Suprapubic skin (tissue), 4 donors: Measurements from ENCODE around the gene CD19. TPM values are rescaled to one million over a fixed set of nuclear protein-coding genes. Genes with fewer than 3 reads are reported as not detected.
A peak's percentile ranks its signal among the peaks of the same experiment; 100 is the strongest.
"Not testable (repeated sequence)": the region's sequence is repeated elsewhere in the genome, so short reads cannot be mapped to it uniquely, and the experiment has no call there.

Source experiments
- DNase-seq, 2 donors: peaks; one replicate each; pipeline ENCODE4 v3.0.0-alpha.2; 2019; ENCODE audit warnings: low spot score in 2 of 2
- H3K27ac ChIP-seq: fragments of 200-600 bp; sonication (generic); one replicate; pipeline ENCODE4 v1.5.1; 2019
- H3K27me3 ChIP-seq: fragments of 200-600 bp; sonication (generic); one replicate; pipeline ENCODE4 v1.5.1; 2019
- H3K36me3 ChIP-seq: fragments of 200-600 bp; sonication (generic); one replicate; pipeline ENCODE4 v1.5.1; 2019
- H3K4me1 ChIP-seq: fragments of 200-600 bp; sonication (generic); one replicate; pipeline ENCODE4 v1.5.1; 2019
- H3K4me3 ChIP-seq: fragments of 200-600 bp; sonication (generic); one replicate; pipeline ENCODE4 v1.5.1; 2019; ENCODE audit warnings: mild to moderate bottlenecking
- H3K9me3 ChIP-seq: fragments of 200-600 bp; sonication (generic); one replicate; pipeline ENCODE4 v1.5.1; 2019
- EP300 ChIP-seq: sonication (generic); formaldehyde crosslinking; IDR thresholded peaks from one replicate; pipeline ENCODE4 v1.6.1; 2017; ENCODE audit warnings: antibody characterized with exemption
- POLR2A ChIP-seq, 2 donors: fragments of 450-650 bp; IDR thresholded peaks; one replicate each; pipeline ENCODE4 v1.6.1; 2017; ENCODE audit warnings: antibody characterized with exemption in 2 of 2, mild to moderate bottlenecking in 2 of 2, moderate library complexity in 2 of 2
- POLR2AphosphoS5 ChIP-seq, 3 donors: sonication (generic); formaldehyde crosslinking; IDR thresholded peaks; one replicate each; pipeline ENCODE4 v1.6.1; 2017; ENCODE audit warnings: antibody characterized with exemption in 3 of 3
- WGBS: methylation state at CpG from one replicate; pipeline ENCODE4 v1.1.5; 2018; 5-methylcytosine and 5-hydroxymethylcytosine counted together
- total RNA-seq, 4 donors: library from RNA; depleted of rRNA; stranded (reverse); fragments of >200 nt; gene quantifications; one replicate each; pipeline ENCODE4 v1.1.0, GENCODE V29; 2016
- TF ChIP-seq, protein P1 (sequence below), 2 donors: fragments of 200-600 bp in 1 of 2; fragments of 450-650 bp in 1 of 2; sonication (generic) in 1 of 2; IDR thresholded peaks; one replicate each; pipeline ENCODE4 v1.5.1; 2016 to 2019; ENCODE audit warnings: antibody characterized with exemption in 2 of 2, mild to moderate bottlenecking in 1 of 2, moderate library complexity in 1 of 2

Gene CD19
- total RNA-seq, 4 donors from 2014 or later: 0.47 to 2.0 TPM; not detected in 2

DNA sequence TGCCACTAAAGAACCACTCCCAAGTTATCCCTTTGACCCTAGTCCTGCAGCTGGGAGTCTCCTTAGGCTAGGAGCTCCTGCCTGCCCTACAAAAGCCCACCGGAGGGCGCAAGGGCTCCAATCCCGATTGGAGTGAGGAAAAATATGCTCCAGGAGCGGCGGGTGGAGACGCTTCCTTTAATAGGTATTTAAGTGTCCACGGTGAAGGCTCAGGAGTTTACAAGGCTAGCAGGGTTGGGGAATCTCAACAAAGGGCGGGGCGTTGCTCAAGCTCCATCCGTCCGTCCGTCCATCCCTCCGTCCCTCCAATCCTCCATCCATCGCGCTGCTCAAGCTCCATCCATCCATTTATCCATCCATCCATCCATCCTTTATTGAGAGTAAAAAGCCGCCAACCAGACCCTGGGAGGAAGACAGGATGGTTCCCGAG lies 42.3 kb downstream of the CD19 start:
- H3K27me3 ChIP-seq: no peaks in the 10 kb centered on the region
- WGBS: 1% methylated on average over 14 of the region's 17 CpGs
- no peaks in the 10 kb centered on the region for H3K9me3 ChIP-seq
- TF ChIP-seq EP300 (no peak), POLR2A (IDR thresholded peaks at IDR 0.05) (no peak), POLR2AphosphoS5 (IDR thresholded peaks at IDR 0.05) (no peak)
- TF ChIP-seq, protein P1, sequence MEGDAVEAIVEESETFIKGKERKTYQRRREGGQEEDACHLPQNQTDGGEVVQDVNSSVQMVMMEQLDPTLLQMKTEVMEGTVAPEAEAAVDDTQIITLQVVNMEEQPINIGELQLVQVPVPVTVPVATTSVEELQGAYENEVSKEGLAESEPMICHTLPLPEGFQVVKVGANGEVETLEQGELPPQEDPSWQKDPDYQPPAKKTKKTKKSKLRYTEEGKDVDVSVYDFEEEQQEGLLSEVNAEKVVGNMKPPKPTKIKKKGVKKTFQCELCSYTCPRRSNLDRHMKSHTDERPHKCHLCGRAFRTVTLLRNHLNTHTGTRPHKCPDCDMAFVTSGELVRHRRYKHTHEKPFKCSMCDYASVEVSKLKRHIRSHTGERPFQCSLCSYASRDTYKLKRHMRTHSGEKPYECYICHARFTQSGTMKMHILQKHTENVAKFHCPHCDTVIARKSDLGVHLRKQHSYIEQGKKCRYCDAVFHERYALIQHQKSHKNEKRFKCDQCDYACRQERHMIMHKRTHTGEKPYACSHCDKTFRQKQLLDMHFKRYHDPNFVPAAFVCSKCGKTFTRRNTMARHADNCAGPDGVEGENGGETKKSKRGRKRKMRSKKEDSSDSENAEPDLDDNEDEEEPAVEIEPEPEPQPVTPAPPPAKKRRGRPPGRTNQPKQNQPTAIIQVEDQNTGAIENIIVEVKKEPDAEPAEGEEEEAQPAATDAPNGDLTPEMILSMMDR (IDR thresholded peaks at IDR 0.05): peak in 1 of 2 donors; percentile 52
- H3K4me3 ChIP-seq: peak overlapping the region; percentile 98
- peak overlapping the region; percentile 82 for H3K27ac ChIP-seq
- DNase-seq: no peak
- H3K4me1 ChIP-seq: peaks cover 23% of the 10 kb centered on the region
- H3K36me3 ChIP-seq: peaks cover 14% of the 10 kb centered on the region

- no peaks in the 10 kb centered on the region for H3K9me3 ChIP-seq
- peak within 1 kb of the TSS; percentile 82 for H3K27ac ChIP-seq
- WGBS: 1% methylated on average over 15 of the region's 60 CpGs
- no peaks in the 10 kb centered on the region for H3K27me3 ChIP-seq
- H3K4me1 ChIP-seq: peaks cover 23% of the 10 kb centered on the region
- peak within 1 kb of the TSS; percentile 98 for H3K4me3 ChIP-seq
- TF ChIP-seq EP300 (no peak), POLR2A (IDR thresholded peaks at IDR 0.05) (peak in 1 of 2 donors; percentile 7), POLR2AphosphoS5 (IDR thresholded peaks at IDR 0.05) (peak; percentile 82 to 96 (median 95))
- TF ChIP-seq, protein P1 (IDR thresholded peaks at IDR 0.05): no peak
- peak; percentile 98 to 99 for DNase-seq
- peaks cover 20% of the 10 kb centered on the region for H3K36me3 ChIP-seq
Measured at GRCh38 chr16:28974437-28975157, 42.8 kb downstream of the CD19 start, which contains the start of gene SPNS1. TSS of gene SPNS1 (plus strand) at chr16:28974778. CDS start at chr16:28975152, 374 bp downstream.

DNA sequence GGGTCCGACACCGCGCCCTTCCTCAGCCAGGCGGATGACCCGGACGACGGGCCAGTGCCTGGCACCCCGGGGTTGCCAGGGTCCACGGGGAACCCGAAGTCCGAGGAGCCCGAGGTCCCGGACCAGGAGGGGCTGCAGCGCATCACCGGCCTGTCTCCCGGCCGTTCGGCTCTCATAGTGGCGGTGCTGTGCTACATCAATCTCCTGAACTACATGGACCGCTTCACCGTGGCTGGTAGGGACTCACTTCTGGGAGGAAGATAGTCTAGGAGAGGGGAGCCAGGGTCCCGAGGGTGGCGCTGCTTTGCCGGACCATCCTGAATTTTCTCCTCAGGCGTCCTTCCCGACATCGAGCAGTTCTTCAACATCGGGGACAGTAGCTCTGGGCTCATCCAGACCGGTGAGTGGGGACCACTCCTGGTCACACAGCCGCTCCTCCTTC lies 43.4 kb downstream of the CD19 start:
- peaks cover 23% of the 10 kb centered on the region for H3K4me1 ChIP-seq
- no peaks in the 10 kb centered on the region for H3K27me3 ChIP-seq
- no peaks in the 10 kb centered on the region for H3K9me3 ChIP-seq
- 5% methylated on average over 12 of the region's 30 CpGs for WGBS
- H3K4me3 ChIP-seq: peak overlapping the region; percentile 98
- peaks cover 26% of the 10 kb centered on the region for H3K36me3 ChIP-seq
- no peak for TF ChIP-seq POLR2AphosphoS5 (IDR thresholded peaks at IDR 0.05)
- TF ChIP-seq, protein P1 (IDR thresholded peaks at IDR 0.05): no peak
- no peak for TF ChIP-seq POLR2A (IDR thresholded peaks at IDR 0.05)
- TF ChIP-seq EP300: no peak
- DNase-seq: no peak
- H3K27ac ChIP-seq: peak overlapping the region; percentile 82

- Histone ChIP-seq H3K4me1 (peaks cover 23% of the 10 kb centered on the region), H3K27ac (no peak overlapping the region), H3K27me3 (no peaks in the 10 kb centered on the region), H3K36me3 (peaks cover 54% of the 10 kb centered on the region), H3K9me3 (no peaks in the 10 kb centered on the region), H3K4me3 (no peak overlapping the region)
- no peak for DNase-seq
- 75% methylated on average over 11 of the region's 11 CpGs for WGBS
- TF ChIP-seq, protein P1 (IDR thresholded peaks at IDR 0.05): peak in 1 of 2 donors; percentile 58
- TF ChIP-seq POLR2A (IDR thresholded peaks at IDR 0.05): no peak
Measured at GRCh38 chr16:28977703-28978662, 46.2 kb downstream of the CD19 start.

DNA sequence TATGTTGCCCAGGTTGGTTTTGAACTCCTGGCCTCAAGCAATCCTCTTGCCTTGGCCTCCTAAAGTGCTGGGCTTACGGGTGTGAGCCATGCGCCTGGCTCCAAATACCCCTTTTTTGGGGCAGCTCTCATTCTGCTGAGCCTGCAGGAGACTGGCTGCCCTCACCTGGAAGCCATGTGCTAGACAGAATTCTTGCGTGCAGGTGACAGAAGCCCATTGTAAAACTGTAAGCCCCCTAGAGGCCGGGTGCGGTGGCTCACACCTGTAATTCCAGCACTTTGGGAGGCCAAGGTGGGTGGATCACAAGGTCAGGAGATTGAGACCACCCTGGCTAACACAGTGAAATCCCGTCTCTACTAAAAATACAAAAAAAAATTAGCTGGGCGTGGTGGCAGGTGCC lies 48.6 kb downstream of the CD19 start:
- Histone ChIP-seq H3K4me1 (peaks cover 12% of the 10 kb centered on the region), H3K36me3 (peaks cover 77% of the 10 kb centered on the region)
- not testable (repeated sequence) for DNase-seq, H3K9me3 ChIP-seq, H3K27me3 ChIP-seq, H3K4me3 ChIP-seq, H3K27ac ChIP-seq
- WGBS: 94% methylated on average over 7 of the region's 7 CpGs
